ENCODE measurements around the gene ENC1.
"Not testable (repeated sequence)": the region's sequence is repeated elsewhere in the genome, so short reads cannot be mapped to it uniquely, and the experiment has no call there.

Gene ENC1

GRCh38 chr5:74640450-74640953 lies at the start of gene ENC1:
Gene ENC1, minus strand, starts transcription at chr5:74640728. Its CDS starts 4,243 bp downstream, at chr5:74636485.
- peak; percentile 76 to 78 for DNase-seq

GRCh38 chr5:74686962-74687751 lies 46.6 kb upstream of the ENC1 start:
- no peak for DNase-seq

- DNase-seq: peak; percentile 11 to 34
Observed at GRCh38 chr5:74685979-74686631, 45.6 kb upstream of the ENC1 start.

- DNase-seq: peak; percentile 81 to 85
Observed at GRCh38 chr5:74684900-74685851, 44.6 kb upstream of the ENC1 start, which contains the start of gene HEXB. Gene HEXB, plus strand, starts transcription at chr5:74685233. Its CDS starts 28 bp downstream, at chr5:74685261.

GRCh38 chr5:74679966-74680365 lies 39.4 kb upstream of the ENC1 start:
- no peak for DNase-seq

- not testable (repeated sequence) for DNase-seq
Observed at GRCh38 chr5:74679300-74679699, 38.8 kb upstream of the ENC1 start.

- not testable (repeated sequence) for DNase-seq
Observed at GRCh38 chr5:74678123-74678522, 37.6 kb upstream of the ENC1 start.

GRCh38 chr5:74676466-74676865 lies 35.9 kb upstream of the ENC1 start:
- not testable (repeated sequence) for DNase-seq

GRCh38 chr5:74673011-74673790 lies 32.7 kb upstream of the ENC1 start:
- DNase-seq: peak in 1 of 2 donors; percentile 38

- DNase-seq: no peak
Observed at GRCh38 chr5:74672215-74672877, 31.8 kb upstream of the ENC1 start.

- no peak for DNase-seq
Observed at GRCh38 chr5:74670396-74671038, 30.0 kb upstream of the ENC1 start.

- DNase-seq: no peak
Observed at GRCh38 chr5:74669821-74670220, 29.3 kb upstream of the ENC1 start.

GRCh38 chr5:74667396-74667795 lies 26.9 kb upstream of the ENC1 start:
- DNase-seq: no peak

- DNase-seq: no peak
Observed at GRCh38 chr5:74665816-74666215, 25.3 kb upstream of the ENC1 start.

GRCh38 chr5:74665273-74665672 lies 24.7 kb upstream of the ENC1 start:
- no peak for DNase-seq

GRCh38 chr5:74664551-74664950 lies 24.0 kb upstream of the ENC1 start:
- no peak for DNase-seq

- DNase-seq: no peak
Observed at GRCh38 chr5:74660873-74661272, 20.3 kb upstream of the ENC1 start.

- DNase-seq: no peak
Observed at GRCh38 chr5:74660140-74660539, 19.6 kb upstream of the ENC1 start.

- DNase-seq: no peak
Observed at GRCh38 chr5:74659172-74659571, 18.6 kb upstream of the ENC1 start.

GRCh38 chr5:74657165-74657564 lies 16.6 kb upstream of the ENC1 start:
- no peak for DNase-seq

- DNase-seq: no peak
Observed at GRCh38 chr5:74655716-74656115, 15.2 kb upstream of the ENC1 start.
